ENCODE data around the gene COL9A2.

Gene COL9A2

GRCh38 chr1:40255231-40255630 lies 61.9 kb downstream of the COL9A2 start:
- Histone ChIP-seq H3K4me3 (ENCODE audit: insufficient read depth in 1 of 2, low read depth in 1 of 2, low read length in 2 of 2) (no peak overlapping the region), H3K14ac (ENCODE audit: low read length in 2 of 2) (no peak overlapping the region), H3K18ac (ENCODE audit: low read depth in 1 of 2, low read length in 2 of 2) (no peak overlapping the region), H3K23ac (ENCODE audit: low read length in 2 of 2) (no peak overlapping the region), H4K91ac (ENCODE audit: low read length) (no peak overlapping the region), H2BK15ac (ENCODE audit: low read depth, poor library complexity, severe bottlenecking) (no peak overlapping the region), H3K9ac (ENCODE audit: low read length) (no peak overlapping the region), H2BK120ac (ENCODE audit: low read depth, low read length) (no peak overlapping the region), H2BK12ac (ENCODE audit: low read length in 2 of 2) (no peak overlapping the region), H3K36me3 (ENCODE audit: control insufficient read depth in 1 of 2, insufficient read depth in 2 of 2, low read depth in 1 of 2, low read length in 2 of 2) (peaks cover 8 to 9% of the 10 kb centered on the region in 2 experiments), H3K9me3 (ENCODE audit: control insufficient read depth, low read length) (no peaks in the 10 kb centered on the region), H3K27ac (ENCODE audit: low read length, poor library complexity, severe bottlenecking) (no peak overlapping the region), H2AK5ac (ENCODE audit: low read length, severe bottlenecking) (no peak overlapping the region), H2AFZ (ENCODE audit: low read depth, low read length) (no peak overlapping the region), H3K27me3 (ENCODE audit: control insufficient read depth in 1 of 2, insufficient read depth in 1 of 2, low read length in 2 of 2) (no peaks in the 10 kb centered on the region), H4K8ac (ENCODE audit: low read length) (no peak overlapping the region), H2BK5ac (ENCODE audit: low read depth, low read length, poor library complexity, severe bottlenecking) (no peak overlapping the region), H3K4me2 (ENCODE audit: low read length, poor library complexity, severe bottlenecking) (no peak overlapping the region), H3K4me1 (ENCODE audit: control insufficient read depth, insufficient read depth, low read depth, low read length) (peaks cover 8% of the 10 kb centered on the region), H3K79me1 (replicated peaks; ENCODE audit: low read length, poor library complexity, severe bottlenecking) (peaks cover 19% of the 10 kb centered on the region), H3K4ac (ENCODE audit: low read depth in 1 of 2, low read length in 2 of 2) (no peak overlapping the region)
- no peak for DNase-seq

- no peak overlapping the region for H3K23ac ChIP-seq (ENCODE audit: low read length in 2 of 2)
- H3K27me3 ChIP-seq (ENCODE audit: control insufficient read depth in 1 of 2, insufficient read depth in 1 of 2, low read length in 2 of 2) = no peaks in the 10 kb centered on the region
- DNase-seq = no peak
- H3K18ac ChIP-seq (ENCODE audit: low read depth in 1 of 2, low read length in 2 of 2) = no peak overlapping the region
- no peak overlapping the region for H2AK5ac ChIP-seq (ENCODE audit: low read length, severe bottlenecking)
- WGBS = 78% methylated on average over 2 of the region's 2 CpGs
- H3K9ac ChIP-seq (ENCODE audit: low read length) = no peak overlapping the region
- H2AFZ ChIP-seq (ENCODE audit: low read depth, low read length) = no peak overlapping the region
- H2BK120ac ChIP-seq (ENCODE audit: low read depth, low read length) = no peak overlapping the region
- no peak overlapping the region for H2BK15ac ChIP-seq (ENCODE audit: low read depth, poor library complexity, severe bottlenecking)
- H2BK12ac ChIP-seq (ENCODE audit: low read length in 2 of 2) = no peak overlapping the region
- peaks cover 10% of the 10 kb centered on the region for H3K79me1 ChIP-seq (replicated peaks; ENCODE audit: low read length, poor library complexity, severe bottlenecking)
- H4K91ac ChIP-seq (ENCODE audit: low read length) = no peak overlapping the region
- H3K36me3 ChIP-seq (ENCODE audit: control insufficient read depth in 1 of 2, insufficient read depth in 2 of 2, low read depth in 1 of 2, low read length in 2 of 2) = no peaks in the 10 kb centered on the region
- H3K9me3 ChIP-seq (ENCODE audit: control insufficient read depth, low read length) = no peaks in the 10 kb centered on the region
- peaks cover 2% of the 10 kb centered on the region for H3K4me1 ChIP-seq (ENCODE audit: control insufficient read depth, insufficient read depth, low read depth, low read length)
- H3K4ac ChIP-seq (ENCODE audit: low read depth in 1 of 2, low read length in 2 of 2) = no peak overlapping the region
- H2BK5ac ChIP-seq (ENCODE audit: low read depth, low read length, poor library complexity, severe bottlenecking) = no peak overlapping the region
- H3K4me2 ChIP-seq (ENCODE audit: low read length, poor library complexity, severe bottlenecking) = no peak overlapping the region
- no peak overlapping the region for H4K8ac ChIP-seq (ENCODE audit: low read length)
- H3K4me3 ChIP-seq (ENCODE audit: insufficient read depth in 1 of 2, low read depth in 1 of 2, low read length in 2 of 2) = no peak overlapping the region
- no peak overlapping the region for H3K14ac ChIP-seq (ENCODE audit: low read length in 2 of 2)
- H3K27ac ChIP-seq (ENCODE audit: low read length, poor library complexity, severe bottlenecking) = no peak overlapping the region
These were observed 64.5 kb downstream of the COL9A2 start for GRCh38 chr1:40252601-40253000.

GRCh38 chr1:40251456-40251855 lies 65.6 kb downstream of the COL9A2 start:
- H3K9ac ChIP-seq (ENCODE audit: low read length) = no peak overlapping the region
- no peaks in the 10 kb centered on the region for H3K36me3 ChIP-seq (ENCODE audit: control insufficient read depth in 1 of 2, insufficient read depth in 2 of 2, low read depth in 1 of 2, low read length in 2 of 2)
- H3K9me3 ChIP-seq (ENCODE audit: control insufficient read depth, low read length) = no peaks in the 10 kb centered on the region
- no peak overlapping the region for H3K27ac ChIP-seq (ENCODE audit: low read length, poor library complexity, severe bottlenecking)
- no peak overlapping the region for H2BK5ac ChIP-seq (ENCODE audit: low read depth, low read length, poor library complexity, severe bottlenecking)
- no peak overlapping the region for H2BK15ac ChIP-seq (ENCODE audit: low read depth, poor library complexity, severe bottlenecking)
- H3K4me3 ChIP-seq (ENCODE audit: insufficient read depth in 1 of 2, low read depth in 1 of 2, low read length in 2 of 2) = no peak overlapping the region
- no peak overlapping the region for H3K14ac ChIP-seq (ENCODE audit: low read length in 2 of 2)
- H3K4me1 ChIP-seq (ENCODE audit: control insufficient read depth, insufficient read depth, low read depth, low read length) = peaks cover 2% of the 10 kb centered on the region
- DNase-seq = no peak
- no peak overlapping the region for H4K8ac ChIP-seq (ENCODE audit: low read length)
- no peak overlapping the region for H2AK5ac ChIP-seq (ENCODE audit: low read length, severe bottlenecking)
- 90% methylated on average over 4 of the region's 4 CpGs for WGBS
- no peak overlapping the region for H3K4ac ChIP-seq (ENCODE audit: low read depth in 1 of 2, low read length in 2 of 2)
- no peak overlapping the region for H4K91ac ChIP-seq (ENCODE audit: low read length)
- H3K27me3 ChIP-seq (ENCODE audit: control insufficient read depth in 1 of 2, insufficient read depth in 1 of 2, low read length in 2 of 2) = no peaks in the 10 kb centered on the region
- H3K79me1 ChIP-seq (replicated peaks; ENCODE audit: low read length, poor library complexity, severe bottlenecking) = peaks cover 10% of the 10 kb centered on the region
- H3K4me2 ChIP-seq (ENCODE audit: low read length, poor library complexity, severe bottlenecking) = no peak overlapping the region
- no peak overlapping the region for H3K18ac ChIP-seq (ENCODE audit: low read depth in 1 of 2, low read length in 2 of 2)
- no peak overlapping the region for H2AFZ ChIP-seq (ENCODE audit: low read depth, low read length)
- no peak overlapping the region for H3K23ac ChIP-seq (ENCODE audit: low read length in 2 of 2)
- H2BK12ac ChIP-seq (ENCODE audit: low read length in 2 of 2) = no peak overlapping the region
- no peak overlapping the region for H2BK120ac ChIP-seq (ENCODE audit: low read depth, low read length)
